Fibroblast of lung (primary cell): ENCODE data around the gene LFNG. TPM values are rescaled to one million over a fixed set of nuclear protein-coding genes. Genes with fewer than 3 reads are reported as not detected.

ENCODE experiments used
- DNase-seq, 2 donors: peaks; one replicate each; pipeline versions ENCODE4 v3.0.0 to v3.0.0-alpha.2; 2010; ENCODE audit warnings: low read depth in 2 of 2
- H2AFZ ChIP-seq: 2 replicates; pipeline ENCODE4 v1.5.1; 2012; ENCODE audit warnings: low read length, control low read depth, inconsistent platforms
- H3K27ac ChIP-seq: 2 replicates; pipeline ENCODE4 v1.5.1; 2011; ENCODE audit warnings: low read length, control low read depth; ENCODE audit not compliant: insufficient read depth
- H3K27me3 ChIP-seq: 2 replicates; pipeline ENCODE4 v1.5.1; 2011; ENCODE audit warnings: mild to moderate bottlenecking, low read length; ENCODE audit not compliant: control insufficient read depth, insufficient read depth
- H3K36me3 ChIP-seq: 2 replicates; pipeline ENCODE4 v1.5.1; 2011; ENCODE audit warnings: low read length; ENCODE audit not compliant: control insufficient read depth, insufficient read depth
- H3K4me1 ChIP-seq: 2 replicates; pipeline ENCODE4 v1.5.1; 2011; ENCODE audit warnings: low read length; ENCODE audit not compliant: control insufficient read depth, insufficient read depth; ENCODE audit errors: extremely low read depth
- H3K4me2 ChIP-seq: 2 replicates; pipeline ENCODE4 v1.5.1; 2011; ENCODE audit warnings: low read length, control low read depth; ENCODE audit not compliant: insufficient read depth; ENCODE audit errors: extremely low read depth
- H3K4me3 ChIP-seq, 4 experiments: fragments of 200-600 bp in 1 of 4; sonication (generic) in 1 of 4; replicated peaks in 1 of 4; 2 replicates each; pipeline ENCODE4 v1.5.1; 2011 to 2016; ENCODE audit warnings: low read length in 4 of 4, low read depth in 3 of 4, mild to moderate bottlenecking in 3 of 4, control low read depth in 2 of 4, inconsistent platforms in 1 of 4, mixed read lengths in 1 of 4; ENCODE audit not compliant: insufficient read depth in 1 of 4; ENCODE audit errors: control extremely low read depth in 1 of 4
- H3K79me2 ChIP-seq: 2 replicates; pipeline ENCODE4 v1.5.1; 2012; ENCODE audit warnings: mild to moderate bottlenecking, low read length, inconsistent platforms; ENCODE audit not compliant: control insufficient read depth, insufficient read depth
- H3K9ac ChIP-seq: 2 replicates; pipeline ENCODE4 v1.5.1; 2011; ENCODE audit warnings: mild to moderate bottlenecking, low read length, control low read depth; ENCODE audit not compliant: insufficient read depth
- H3K9me3 ChIP-seq: 2 replicates; pipeline ENCODE4 v1.5.1; 2012; ENCODE audit warnings: low read depth, low read length; ENCODE audit not compliant: control insufficient read depth, insufficient read depth
- H4K20me1 ChIP-seq: 2 replicates; pipeline ENCODE4 v1.5.1; 2011; ENCODE audit warnings: low read length; ENCODE audit not compliant: control insufficient read depth, insufficient read depth; ENCODE audit errors: extremely low read depth
- EZH2 ChIP-seq: IDR thresholded peaks from 2 replicates; pipeline ENCODE4 v1.5.1; 2012; ENCODE audit warnings: low read length, control low read depth, mild to moderate bottlenecking; ENCODE audit errors: missing control alignments
- polyA plus RNA-seq, 2 donors: library from polyadenylated mRNA; depleted of rRNA in 1 of 2; stranded (reverse) in 1 of 2; unstranded in 1 of 2; fragments of >200 nt; gene quantifications; 2 replicates each; pipeline ENCODE4 v1.2.1, GENCODE V29; 2011 to 2012; ENCODE audit warnings: missing spikeins in 1 of 2
- total RNA-seq: library from RNA; depleted of rRNA; stranded (reverse); fragments of >200 nt; gene quantifications from 2 replicates; pipeline ENCODE4 v1.2.1, GENCODE V29; 2014
- TF ChIP-seq, protein P1 (sequence below), 2 donors: IDR thresholded peaks in 1 of 2; conservative IDR thresholded peaks in 1 of 2; 1 replicate in 1 of 2; 2 replicates in 1 of 2; pipeline ENCODE4 v1.5.1; 2011 to 2012; ENCODE audit warnings: low read length in 2 of 2, control low read depth in 1 of 2, inconsistent platforms in 1 of 2, low read depth in 1 of 2, mild to moderate bottlenecking in 1 of 2

Gene LFNG
- total and polyA plus RNA-seq, 2 donors (not counting 1 experiment from before 2014, with no cell fraction given): 0.33 to 3.5 TPM

DNA sequence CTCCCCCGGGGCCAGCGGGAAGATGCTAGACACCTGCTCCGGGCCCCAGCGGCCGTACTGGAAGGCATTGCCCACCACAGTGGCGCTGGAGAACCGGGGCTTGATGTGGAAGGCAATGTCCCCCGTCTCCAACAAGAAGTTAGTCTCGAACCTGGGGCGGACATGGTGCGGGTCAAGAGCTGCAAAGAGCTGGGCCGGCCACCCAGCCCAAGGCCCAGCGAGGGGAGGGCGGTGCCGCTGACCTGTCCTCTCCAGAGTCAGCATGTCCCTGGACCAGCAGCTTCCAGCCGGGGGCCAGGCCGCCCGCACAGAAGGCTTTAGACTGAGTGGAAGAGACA is 43.9 kb upstream of the LFNG start:
- no peak overlapping the region for H3K4me3 ChIP-seq
- TF ChIP-seq, protein P1, sequence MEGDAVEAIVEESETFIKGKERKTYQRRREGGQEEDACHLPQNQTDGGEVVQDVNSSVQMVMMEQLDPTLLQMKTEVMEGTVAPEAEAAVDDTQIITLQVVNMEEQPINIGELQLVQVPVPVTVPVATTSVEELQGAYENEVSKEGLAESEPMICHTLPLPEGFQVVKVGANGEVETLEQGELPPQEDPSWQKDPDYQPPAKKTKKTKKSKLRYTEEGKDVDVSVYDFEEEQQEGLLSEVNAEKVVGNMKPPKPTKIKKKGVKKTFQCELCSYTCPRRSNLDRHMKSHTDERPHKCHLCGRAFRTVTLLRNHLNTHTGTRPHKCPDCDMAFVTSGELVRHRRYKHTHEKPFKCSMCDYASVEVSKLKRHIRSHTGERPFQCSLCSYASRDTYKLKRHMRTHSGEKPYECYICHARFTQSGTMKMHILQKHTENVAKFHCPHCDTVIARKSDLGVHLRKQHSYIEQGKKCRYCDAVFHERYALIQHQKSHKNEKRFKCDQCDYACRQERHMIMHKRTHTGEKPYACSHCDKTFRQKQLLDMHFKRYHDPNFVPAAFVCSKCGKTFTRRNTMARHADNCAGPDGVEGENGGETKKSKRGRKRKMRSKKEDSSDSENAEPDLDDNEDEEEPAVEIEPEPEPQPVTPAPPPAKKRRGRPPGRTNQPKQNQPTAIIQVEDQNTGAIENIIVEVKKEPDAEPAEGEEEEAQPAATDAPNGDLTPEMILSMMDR (conservative IDR thresholded peaks at IDR 0.05 in 1 of 2, IDR thresholded peaks at IDR 0.05 in 1 of 2; ENCODE audit: low read depth in 1 of 2, low read length in 2 of 2): no peak
- no peak for TF ChIP-seq EZH2
- H3K4me2 ChIP-seq: no peak overlapping the region
- H3K27me3 ChIP-seq: peaks cover 5% of the 10 kb centered on the region
- H3K9me3 ChIP-seq: no peaks in the 10 kb centered on the region
- H2AFZ ChIP-seq: no peak overlapping the region
- no peaks in the 10 kb centered on the region for H4K20me1 ChIP-seq
- H3K36me3 ChIP-seq: no peaks in the 10 kb centered on the region
- no peaks in the 10 kb centered on the region for H3K79me2 ChIP-seq
- H3K27ac ChIP-seq: no peak overlapping the region
- no peak for DNase-seq
- H3K4me1 ChIP-seq: peaks cover 16% of the 10 kb centered on the region
- H3K9ac ChIP-seq: no peak overlapping the region

DNA sequence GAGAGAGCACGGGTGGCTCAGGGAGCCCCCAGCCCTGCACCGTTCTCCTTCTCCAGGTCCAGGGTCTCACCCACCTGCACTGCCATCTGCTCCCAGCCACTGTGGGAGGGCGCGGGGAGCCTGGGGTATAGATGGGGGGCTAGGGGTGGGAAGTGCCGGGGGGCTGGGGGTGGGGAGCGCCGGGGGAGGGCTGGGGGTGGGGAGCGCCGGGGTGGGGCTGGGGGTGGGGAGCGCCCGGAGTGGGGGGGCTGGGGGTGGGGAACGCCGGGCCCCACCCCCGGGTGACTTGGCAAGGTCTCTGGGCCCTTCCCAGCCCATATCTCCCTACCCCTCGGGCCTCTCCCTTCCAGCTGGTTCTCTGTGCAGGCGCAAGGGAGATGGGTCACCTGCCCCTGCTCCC is 43.3 kb upstream of the LFNG start, which contains the start of gene GRIFIN:
Gene GRIFIN, minus strand, starts transcription at position 101 of the 400 bp plus-strand sequence. Its CDS starts 15 bp downstream, at position 86.
- Histone ChIP-seq H3K27ac (no peak within 1 kb of the TSS), H3K79me2 (no peaks in the 10 kb centered on the region), H4K20me1 (no peaks in the 10 kb centered on the region), H3K4me1 (peaks cover 13% of the 10 kb centered on the region), H3K27me3 (peaks cover 6% of the 10 kb centered on the region), H3K4me2 (no peak within 1 kb of the TSS), H2AFZ (no peak within 1 kb of the TSS), H3K36me3 (no peaks in the 10 kb centered on the region), H3K9ac (no peak within 1 kb of the TSS), H3K9me3 (no peaks in the 10 kb centered on the region), H3K4me3 (no peak within 1 kb of the TSS)
- DNase-seq: no peak
- TF ChIP-seq, protein P1 (conservative IDR thresholded peaks at IDR 0.05 in 1 of 2, IDR thresholded peaks at IDR 0.05 in 1 of 2; ENCODE audit: low read depth in 1 of 2, low read length in 2 of 2): no peak
- no peak for TF ChIP-seq EZH2

DNA sequence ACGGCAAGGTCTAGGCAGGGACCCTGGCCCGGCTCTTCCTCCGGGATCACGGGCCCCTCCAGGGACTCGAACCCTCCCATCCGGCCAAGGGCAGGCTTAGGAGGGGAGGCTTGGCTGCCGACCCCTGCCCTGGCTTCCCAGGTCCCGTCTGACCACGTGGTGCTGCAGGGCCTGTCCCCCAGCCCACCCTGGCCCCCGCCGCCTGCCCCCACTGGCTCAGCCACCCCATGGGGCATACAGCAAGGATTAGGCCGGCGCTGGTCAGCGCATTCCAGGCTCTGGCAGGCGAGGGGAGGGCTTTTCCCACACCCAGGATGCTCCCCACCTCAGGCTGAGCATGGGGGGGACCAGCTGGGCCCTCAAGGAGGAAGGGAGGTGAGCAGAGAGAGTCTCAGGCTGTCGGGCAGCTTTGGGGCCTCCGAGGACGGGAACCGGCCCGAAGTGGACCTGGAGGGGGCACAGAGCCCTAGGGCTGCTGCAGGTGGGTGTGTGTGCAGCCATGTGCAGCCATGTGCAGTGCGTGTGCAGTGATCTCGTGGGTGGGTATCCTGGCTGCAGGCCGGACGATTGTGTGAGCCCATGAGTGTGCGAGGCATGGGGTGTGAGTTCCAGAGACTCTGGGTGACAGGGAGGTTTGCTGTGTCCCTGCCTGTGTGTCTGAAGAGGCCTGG is 42.7 kb upstream of the LFNG start:
- peaks cover 10% of the 10 kb centered on the region for H3K4me1 ChIP-seq
- H3K27me3 ChIP-seq: peaks cover 6% of the 10 kb centered on the region
- no peaks in the 10 kb centered on the region for H3K9me3 ChIP-seq
- no peaks in the 10 kb centered on the region for H3K79me2 ChIP-seq
- H3K4me3 ChIP-seq: no peak overlapping the region
- no peak overlapping the region for H3K9ac ChIP-seq
- H3K36me3 ChIP-seq: no peaks in the 10 kb centered on the region
- no peak overlapping the region for H3K27ac ChIP-seq
- DNase-seq: no peak
- no peak overlapping the region for H3K4me2 ChIP-seq
- no peak overlapping the region for H2AFZ ChIP-seq
- TF ChIP-seq, protein P1 (conservative IDR thresholded peaks at IDR 0.05 in 1 of 2, IDR thresholded peaks at IDR 0.05 in 1 of 2; ENCODE audit: low read depth in 1 of 2, low read length in 2 of 2): no peak
- TF ChIP-seq EZH2: no peak
- H4K20me1 ChIP-seq: no peaks in the 10 kb centered on the region
